ENCODE results near the gene NPIPB2. TPM values are rescaled to one million over a fixed set of nuclear protein-coding genes. Genes with fewer than 3 reads are reported as not detected.
A peak's percentile ranks its signal among the peaks of the same experiment; 100 is the strongest.

Gene NPIPB2
- total and polyA plus RNA-seq, 2 of the 13 experiments (the other 11 are each of a cell fraction or from before 2014, with no cell fraction given), result 1.8 to 4.1 TPM

DNA sequence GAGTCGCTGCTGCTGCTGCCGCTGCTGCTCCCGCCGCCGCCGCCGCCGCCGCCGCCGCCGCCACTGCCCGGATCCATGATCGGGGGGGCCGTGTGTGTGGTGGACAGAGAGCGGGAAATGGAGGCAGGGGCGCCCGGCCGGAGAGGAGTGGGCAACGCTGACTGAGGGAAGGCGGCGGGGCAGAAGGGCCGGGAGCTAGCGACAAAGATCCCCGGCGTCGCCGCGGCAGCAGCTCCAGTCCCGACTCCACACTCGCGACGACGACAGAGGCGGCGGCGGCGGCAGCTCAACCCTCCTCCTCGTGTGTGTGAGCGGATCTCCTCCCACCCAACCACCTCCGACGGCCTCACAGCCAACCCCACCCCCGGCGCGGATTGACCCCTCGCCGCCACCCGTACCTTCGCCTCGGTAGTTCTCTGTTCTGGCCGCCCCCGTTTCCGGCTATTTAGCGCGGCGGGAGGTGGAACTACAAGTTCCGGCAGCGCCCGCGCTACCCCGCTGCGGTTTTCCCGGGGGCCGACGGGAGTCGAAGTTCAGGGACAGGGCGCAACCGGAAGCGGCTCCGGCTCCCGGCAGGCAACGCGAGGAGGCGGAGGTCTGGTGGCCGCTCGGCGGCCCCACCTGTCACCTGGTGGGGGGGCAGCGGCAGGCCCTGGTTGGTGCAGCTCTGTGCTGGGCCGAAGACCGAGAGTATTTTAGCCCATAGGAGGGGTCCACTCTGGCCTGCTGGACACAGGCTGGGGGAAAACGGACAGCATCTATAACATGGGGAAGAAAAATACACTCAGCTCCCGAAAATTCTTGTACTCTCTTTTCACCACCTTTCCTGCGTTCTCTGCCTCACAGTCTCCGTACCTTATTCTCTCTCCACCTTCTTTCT is 26.0 kb downstream of the NPIPB2 start, which contains the start of gene GSPT1 (continued):
- TF ChIP-seq, protein P1, sequence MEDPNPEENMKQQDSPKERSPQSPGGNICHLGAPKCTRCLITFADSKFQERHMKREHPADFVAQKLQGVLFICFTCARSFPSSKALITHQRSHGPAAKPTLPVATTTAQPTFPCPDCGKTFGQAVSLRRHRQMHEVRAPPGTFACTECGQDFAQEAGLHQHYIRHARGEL (CRISPR knock-in tag; IDR thresholded peaks at IDR 0.05), result 0 out of 2 replicates have a peak, but pooled peaks have one; percentile 16
- TF ChIP-seq ZFX (CRISPR knock-in tag; IDR thresholded peaks at IDR 0.05; ENCODE audit: low read depth) (peak; percentile 96), ZNF572 (CRISPR knock-in tag; IDR thresholded peaks at IDR 0.05) (peak; percentile 100), ZFP90 (CRISPR knock-in tag; IDR thresholded peaks at IDR 0.05; ENCODE audit: borderline replicate concordance) (0 out of 2 replicates have a peak, but pooled peaks have one; percentile 93), ZBTB42 (CRISPR knock-in tag; IDR thresholded peaks at IDR 0.05) (peak; percentile 85; the same call in 1 of the 2 replicates), ZNF296 (CRISPR knock-in tag; conservative IDR thresholded peaks at IDR 0.05) (no peak), PCBP1 (IDR thresholded peaks at IDR 0.05; ENCODE audit: borderline replicate concordance, low read depth, low read length) (peak; percentile 99), ZNF552 (CRISPR knock-in tag; IDR thresholded peaks at IDR 0.05; ENCODE audit: borderline replicate concordance) (peak; percentile 71; the same call in 1 of the 2 replicates), ZNF619 (CRISPR knock-in tag; IDR thresholded peaks at IDR 0.05) (peak; percentile 95)
- TF ChIP-seq, protein P2, sequence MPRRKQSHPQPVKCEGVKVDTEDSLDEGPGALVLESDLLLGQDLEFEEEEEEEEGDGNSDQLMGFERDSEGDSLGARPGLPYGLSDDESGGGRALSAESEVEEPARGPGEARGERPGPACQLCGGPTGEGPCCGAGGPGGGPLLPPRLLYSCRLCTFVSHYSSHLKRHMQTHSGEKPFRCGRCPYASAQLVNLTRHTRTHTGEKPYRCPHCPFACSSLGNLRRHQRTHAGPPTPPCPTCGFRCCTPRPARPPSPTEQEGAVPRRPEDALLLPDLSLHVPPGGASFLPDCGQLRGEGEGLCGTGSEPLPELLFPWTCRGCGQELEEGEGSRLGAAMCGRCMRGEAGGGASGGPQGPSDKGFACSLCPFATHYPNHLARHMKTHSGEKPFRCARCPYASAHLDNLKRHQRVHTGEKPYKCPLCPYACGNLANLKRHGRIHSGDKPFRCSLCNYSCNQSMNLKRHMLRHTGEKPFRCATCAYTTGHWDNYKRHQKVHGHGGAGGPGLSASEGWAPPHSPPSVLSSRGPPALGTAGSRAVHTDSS (CRISPR knock-in tag; conservative IDR thresholded peaks at IDR 0.05), result 0 out of 2 replicates have a peak, but pooled peaks have one; percentile 95
- TF ChIP-seq, protein P3, sequence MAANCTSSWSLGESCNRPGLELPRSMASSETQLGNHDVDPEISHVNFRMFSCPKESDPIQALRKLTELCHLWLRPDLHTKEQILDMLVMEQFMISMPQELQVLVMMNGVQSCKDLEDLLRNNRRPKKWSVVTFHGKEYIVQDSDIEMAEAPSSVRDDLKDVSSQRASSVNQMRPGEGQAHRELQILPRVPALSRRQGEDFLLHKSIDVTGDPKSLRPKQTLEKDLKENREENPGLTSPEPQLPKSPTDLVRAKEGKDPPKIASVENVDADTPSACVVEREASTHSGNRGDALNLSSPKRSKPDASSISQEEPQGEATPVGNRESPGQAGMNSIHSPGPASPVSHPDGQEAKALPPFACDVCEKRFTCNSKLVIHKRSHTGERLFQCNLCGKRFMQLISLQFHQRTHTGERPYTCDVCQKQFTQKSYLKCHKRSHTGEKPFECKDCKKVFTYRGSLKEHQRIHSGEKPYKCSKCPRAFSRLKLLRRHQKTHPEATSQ (CRISPR knock-in tag; IDR thresholded peaks at IDR 0.05; ENCODE audit: borderline replicate concordance), result peak; percentile 48; the same call in 1 of the 2 replicates
- TF ChIP-seq, protein P4, sequence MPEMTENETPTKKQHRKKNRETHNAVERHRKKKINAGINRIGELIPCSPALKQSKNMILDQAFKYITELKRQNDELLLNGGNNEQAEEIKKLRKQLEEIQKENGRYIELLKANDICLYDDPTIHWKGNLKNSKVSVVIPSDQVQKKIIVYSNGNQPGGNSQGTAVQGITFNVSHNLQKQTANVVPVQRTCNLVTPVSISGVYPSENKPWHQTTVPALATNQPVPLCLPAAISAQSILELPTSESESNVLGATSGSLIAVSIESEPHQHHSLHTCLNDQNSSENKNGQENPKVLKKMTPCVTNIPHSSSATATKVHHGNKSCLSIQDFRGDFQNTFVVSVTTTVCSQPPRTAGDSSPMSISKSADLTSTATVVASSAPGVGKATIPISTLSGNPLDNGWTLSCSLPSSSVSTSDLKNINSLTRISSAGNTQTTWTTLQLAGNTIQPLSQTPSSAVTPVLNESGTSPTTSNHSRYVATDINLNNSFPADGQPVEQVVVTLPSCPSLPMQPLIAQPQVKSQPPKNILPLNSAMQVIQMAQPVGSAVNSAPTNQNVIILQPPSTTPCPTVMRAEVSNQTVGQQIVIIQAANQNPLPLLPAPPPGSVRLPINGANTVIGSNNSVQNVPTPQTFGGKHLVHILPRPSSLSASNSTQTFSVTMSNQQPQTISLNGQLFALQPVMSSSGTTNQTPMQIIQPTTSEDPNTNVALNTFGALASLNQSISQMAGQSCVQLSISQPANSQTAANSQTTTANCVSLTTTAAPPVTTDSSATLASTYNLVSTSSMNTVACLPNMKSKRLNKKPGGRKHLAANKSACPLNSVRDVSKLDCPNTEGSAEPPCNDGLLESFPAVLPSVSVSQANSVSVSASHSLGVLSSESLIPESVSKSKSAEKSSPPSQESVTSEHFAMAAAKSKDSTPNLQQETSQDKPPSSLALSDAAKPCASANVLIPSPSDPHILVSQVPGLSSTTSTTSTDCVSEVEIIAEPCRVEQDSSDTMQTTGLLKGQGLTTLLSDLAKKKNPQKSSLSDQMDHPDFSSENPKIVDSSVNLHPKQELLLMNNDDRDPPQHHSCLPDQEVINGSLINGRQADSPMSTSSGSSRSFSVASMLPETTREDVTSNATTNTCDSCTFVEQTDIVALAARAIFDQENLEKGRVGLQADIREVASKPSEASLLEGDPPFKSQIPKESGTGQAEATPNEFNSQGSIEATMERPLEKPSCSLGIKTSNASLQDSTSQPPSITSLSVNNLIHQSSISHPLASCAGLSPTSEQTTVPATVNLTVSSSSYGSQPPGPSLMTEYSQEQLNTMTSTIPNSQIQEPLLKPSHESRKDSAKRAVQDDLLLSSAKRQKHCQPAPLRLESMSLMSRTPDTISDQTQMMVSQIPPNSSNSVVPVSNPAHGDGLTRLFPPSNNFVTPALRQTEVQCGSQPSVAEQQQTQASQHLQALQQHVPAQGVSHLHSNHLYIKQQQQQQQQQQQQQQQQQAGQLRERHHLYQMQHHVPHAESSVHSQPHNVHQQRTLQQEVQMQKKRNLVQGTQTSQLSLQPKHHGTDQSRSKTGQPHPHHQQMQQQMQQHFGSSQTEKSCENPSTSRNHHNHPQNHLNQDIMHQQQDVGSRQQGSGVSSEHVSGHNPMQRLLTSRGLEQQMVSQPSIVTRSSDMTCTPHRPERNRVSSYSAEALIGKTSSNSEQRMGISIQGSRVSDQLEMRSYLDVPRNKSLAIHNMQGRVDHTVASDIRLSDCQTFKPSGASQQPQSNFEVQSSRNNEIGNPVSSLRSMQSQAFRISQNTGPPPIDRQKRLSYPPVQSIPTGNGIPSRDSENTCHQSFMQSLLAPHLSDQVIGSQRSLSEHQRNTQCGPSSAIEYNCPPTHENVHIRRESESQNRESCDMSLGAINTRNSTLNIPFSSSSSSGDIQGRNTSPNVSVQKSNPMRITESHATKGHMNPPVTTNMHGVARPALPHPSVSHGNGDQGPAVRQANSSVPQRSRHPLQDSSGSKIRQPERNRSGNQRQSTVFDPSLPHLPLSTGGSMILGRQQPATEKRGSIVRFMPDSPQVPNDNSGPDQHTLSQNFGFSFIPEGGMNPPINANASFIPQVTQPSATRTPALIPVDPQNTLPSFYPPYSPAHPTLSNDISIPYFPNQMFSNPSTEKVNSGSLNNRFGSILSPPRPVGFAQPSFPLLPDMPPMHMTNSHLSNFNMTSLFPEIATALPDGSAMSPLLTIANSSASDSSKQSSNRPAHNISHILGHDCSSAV (CRISPR knock-in tag; IDR thresholded peaks at IDR 0.05; ENCODE audit: borderline replicate concordance), result 0 out of 2 replicates have a peak, but pooled peaks have one; percentile 10
- TF ChIP-seq, protein P5, sequence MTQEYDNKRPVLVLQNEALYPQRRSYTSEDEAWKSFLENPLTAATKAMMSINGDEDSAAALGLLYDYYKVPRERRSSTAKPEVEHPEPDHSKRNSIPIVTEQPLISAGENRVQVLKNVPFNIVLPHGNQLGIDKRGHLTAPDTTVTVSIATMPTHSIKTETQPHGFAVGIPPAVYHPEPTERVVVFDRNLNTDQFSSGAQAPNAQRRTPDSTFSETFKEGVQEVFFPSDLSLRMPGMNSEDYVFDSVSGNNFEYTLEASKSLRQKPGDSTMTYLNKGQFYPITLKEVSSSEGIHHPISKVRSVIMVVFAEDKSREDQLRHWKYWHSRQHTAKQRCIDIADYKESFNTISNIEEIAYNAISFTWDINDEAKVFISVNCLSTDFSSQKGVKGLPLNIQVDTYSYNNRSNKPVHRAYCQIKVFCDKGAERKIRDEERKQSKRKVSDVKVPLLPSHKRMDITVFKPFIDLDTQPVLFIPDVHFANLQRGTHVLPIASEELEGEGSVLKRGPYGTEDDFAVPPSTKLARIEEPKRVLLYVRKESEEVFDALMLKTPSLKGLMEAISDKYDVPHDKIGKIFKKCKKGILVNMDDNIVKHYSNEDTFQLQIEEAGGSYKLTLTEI (CRISPR knock-in tag; conservative IDR thresholded peaks at IDR 0.05), result no peak; the same call in 1 of the 2 replicates
